Spinal cord (tissue), 10 donors: Measurements from ENCODE around the gene PPP6R1. TPM values are rescaled to one million over a fixed set of nuclear protein-coding genes. Genes with fewer than 3 reads are reported as not detected.
A peak's percentile ranks its signal among the peaks of the same experiment; 100 is the strongest.
"Not testable (repeated sequence)": the region's sequence is repeated elsewhere in the genome, so short reads cannot be mapped to it uniquely, and the experiment has no call there.

Experiments used
- DNase-seq, 6 donors: peaks; one replicate each; pipeline versions ENCODE4 v3.0.0 to v3.0.0-alpha.2; 2013 to 2015; ENCODE audit warnings: low spot score in 6 of 6, low read depth in 4 of 6
- H3K27ac ChIP-seq: one replicate; pipeline ENCODE4 v1.5.1; 2013; ENCODE audit warnings: low read depth, low read length, control low read depth
- H3K27me3 ChIP-seq: one replicate; pipeline ENCODE4 v1.6.1; 2013; ENCODE audit warnings: low read length; ENCODE audit not compliant: control insufficient read depth, insufficient read depth
- H3K36me3 ChIP-seq: one replicate; pipeline ENCODE4 v1.6.1; 2013; ENCODE audit warnings: low read length; ENCODE audit not compliant: control insufficient read depth, insufficient read depth
- H3K4me1 ChIP-seq: one replicate; pipeline ENCODE4 v1.6.1; 2013; ENCODE audit warnings: low read length; ENCODE audit not compliant: control insufficient read depth, insufficient read depth
- H3K4me3 ChIP-seq: one replicate; pipeline ENCODE4 v1.5.1; 2013; ENCODE audit warnings: low read depth, low read length, control low read depth
- H3K9me3 ChIP-seq: one replicate; pipeline ENCODE4 v1.6.1; 2013; ENCODE audit warnings: low read length; ENCODE audit not compliant: control insufficient read depth, insufficient read depth
- WGBS: methylation state at CpG from one replicate; pipeline ENCODE4 v1.1.5; 2013; ENCODE audit warnings: missing lambda C conversion rate; ENCODE audit not compliant: insufficient coverage; 5-methylcytosine and 5-hydroxymethylcytosine counted together
- polyA plus RNA-seq, 2 donors: library from polyadenylated mRNA; unstranded; fragments of 120-200 nt; gene quantifications; one replicate each; pipeline ENCODE4 v1.2.1, GENCODE V29; 2013; ENCODE audit not compliant: insufficient read length in 2 of 2
- total RNA-seq, 2 donors: library from RNA; depleted of rRNA in 1 of 2; stranded (reverse); fragments of 120-200 nt in 1 of 2; fragments of >200 nt in 1 of 2; gene quantifications; one replicate each; pipeline versions ENCODE4 v1.2.3 to v1.2.4, GENCODE V29; 2013 to 2014
- donor health status: healthy.

The PPP6R1 gene
- total and polyA plus RNA-seq, 4 donors, result 22.6 to 66.8 (median 41.4) TPM

- Histone ChIP-seq H3K4me1 (peaks cover 5% of the 10 kb centered on the region), H3K27ac (no peak overlapping the region), H3K36me3 (no peaks in the 10 kb centered on the region), H3K27me3 (no peaks in the 10 kb centered on the region), H3K9me3 (no peaks in the 10 kb centered on the region), H3K4me3 (no peak overlapping the region)
- 51% methylated on average over 15 of the region's 17 CpGs for WGBS
- DNase-seq, result no peak
These were observed 48.9 kb downstream of the PPP6R1 start for GRCh38 chr19:55209693-55210472.

GRCh38 chr19:55208880-55209692 is 49.7 kb downstream of the PPP6R1 start, which contains the start of gene PTPRH:
Gene PTPRH, minus strand, starts transcription at chr19:55209501. Its CDS starts 68 bp downstream, at chr19:55209433.
- H3K4me3 ChIP-seq, result no peak within 1 kb of the TSS
- H3K4me1 ChIP-seq, result peaks cover 5% of the 10 kb centered on the region
- 55% methylated on average over 12 of the region's 18 CpGs for WGBS
- H3K9me3 ChIP-seq, result no peaks in the 10 kb centered on the region
- DNase-seq, result no peak
- H3K27me3 ChIP-seq, result no peaks in the 10 kb centered on the region
- no peak within 1 kb of the TSS for H3K27ac ChIP-seq
- no peaks in the 10 kb centered on the region for H3K36me3 ChIP-seq

GRCh38 chr19:55206664-55207500 is 51.9 kb downstream of the PPP6R1 start:
- no peak overlapping the region for H3K27ac ChIP-seq
- no peaks in the 10 kb centered on the region for H3K9me3 ChIP-seq
- H3K4me1 ChIP-seq, result peaks cover 5% of the 10 kb centered on the region
- H3K4me3 ChIP-seq, result no peak overlapping the region
- peak in 1 of 6 donors; percentile 62 for DNase-seq
- H3K27me3 ChIP-seq, result no peaks in the 10 kb centered on the region
- no peaks in the 10 kb centered on the region for H3K36me3 ChIP-seq
- WGBS, result 44% methylated on average over 19 of the region's 29 CpGs

- H3K4me3 ChIP-seq, H3K27me3 ChIP-seq, H3K4me1 ChIP-seq, H3K27ac ChIP-seq, H3K36me3 ChIP-seq, H3K9me3 ChIP-seq: not testable (repeated sequence)
- peak in 1 of 6 donors; percentile 10 for DNase-seq
- WGBS, result 87% methylated on average over 3 of the region's 10 CpGs
These were observed 56.6 kb downstream of the PPP6R1 start for GRCh38 chr19:55202199-55202598.

GRCh38 chr19:55199620-55200204 is 59.1 kb downstream of the PPP6R1 start:
- no peak overlapping the region for H3K4me3 ChIP-seq
- H3K9me3 ChIP-seq, result no peaks in the 10 kb centered on the region
- no peaks in the 10 kb centered on the region for H3K36me3 ChIP-seq
- 60% methylated on average over 4 of the region's 5 CpGs for WGBS
- no peaks in the 10 kb centered on the region for H3K4me1 ChIP-seq
- no peak for DNase-seq
- no peak overlapping the region for H3K27ac ChIP-seq
- peaks cover 3% of the 10 kb centered on the region for H3K27me3 ChIP-seq

- Histone ChIP-seq H3K4me3 (no peak overlapping the region), H3K36me3 (no peaks in the 10 kb centered on the region), H3K9me3 (no peaks in the 10 kb centered on the region), H3K27me3 (peaks cover 3% of the 10 kb centered on the region), H3K27ac (no peak overlapping the region), H3K4me1 (no peaks in the 10 kb centered on the region)
- DNase-seq, result no peak
- 67% methylated on average over 5 of the region's 5 CpGs for WGBS
These were observed 60.2 kb downstream of the PPP6R1 start for GRCh38 chr19:55198651-55199050.

GRCh38 chr19:55197528-55197927 is 61.3 kb downstream of the PPP6R1 start:
- H3K27ac ChIP-seq, result no peak overlapping the region
- H3K4me1 ChIP-seq, result no peaks in the 10 kb centered on the region
- WGBS, result 50% methylated on average over 1 of the region's 4 CpGs
- peak in 2 of 6 donors; percentile 27 to 64 for DNase-seq
- H3K9me3 ChIP-seq, result no peaks in the 10 kb centered on the region
- H3K36me3 ChIP-seq, result no peaks in the 10 kb centered on the region
- H3K4me3 ChIP-seq, result no peak overlapping the region
- H3K27me3 ChIP-seq, result peaks cover 3% of the 10 kb centered on the region

- DNase-seq, result peak in 1 of 6 donors; percentile 34
- H3K4me3 ChIP-seq, result no peak overlapping the region
- WGBS, result 81% methylated on average over 10 of the region's 10 CpGs
- no peaks in the 10 kb centered on the region for H3K4me1 ChIP-seq
- no peaks in the 10 kb centered on the region for H3K36me3 ChIP-seq
- H3K27ac ChIP-seq, result no peak overlapping the region
- H3K9me3 ChIP-seq, result no peaks in the 10 kb centered on the region
- H3K27me3 ChIP-seq, result peaks cover 3% of the 10 kb centered on the region
These were observed 62.0 kb downstream of the PPP6R1 start for GRCh38 chr19:55196803-55197202.

GRCh38 chr19:55193481-55193880 is 65.3 kb downstream of the PPP6R1 start:
- WGBS, result 54% methylated on average over 6 of the region's 12 CpGs
- no peak for DNase-seq
- Histone ChIP-seq H3K4me1 (no peaks in the 10 kb centered on the region), H3K27me3 (no peaks in the 10 kb centered on the region), H3K27ac (no peak overlapping the region), H3K4me3 (no peak overlapping the region), H3K9me3 (no peaks in the 10 kb centered on the region), H3K36me3 (no peaks in the 10 kb centered on the region)
